ENCODE measurements around the gene ZYX.

Gene ZYX

GRCh38 chr7:143380646-143381426 lies at the start of gene ZYX:
Gene ZYX (plus strand): TSS chr7:143381345. CDS start chr7:143381572, 227 bp downstream.
- peak in 55 of 56 donors; percentile 25 to 97 (median 77) for DNase-seq

- no peak for DNase-seq
Measured at GRCh38 chr7:143334244-143334643, 46.9 kb upstream of the ZYX start.

- no peak for DNase-seq
Measured at GRCh38 chr7:143337216-143337615, 43.9 kb upstream of the ZYX start.

- no peak for DNase-seq
Measured at GRCh38 chr7:143341842-143342241, 39.3 kb upstream of the ZYX start.

- no peak for DNase-seq
Measured at GRCh38 chr7:143343596-143343995, 37.5 kb upstream of the ZYX start.

- peak in 2 of 56 donors; percentile 14 to 44 for DNase-seq
Measured at GRCh38 chr7:143345428-143345900, 35.7 kb upstream of the ZYX start.

- no peak for DNase-seq
Measured at GRCh38 chr7:143346018-143346417, 35.1 kb upstream of the ZYX start.

GRCh38 chr7:143347950-143348349 lies 33.2 kb upstream of the ZYX start:
- no peak for DNase-seq

GRCh38 chr7:143351060-143351459 lies 30.1 kb upstream of the ZYX start:
- DNase-seq: no peak

GRCh38 chr7:143351574-143351973 lies 29.6 kb upstream of the ZYX start:
- no peak for DNase-seq

GRCh38 chr7:143352531-143353002 lies 28.6 kb upstream of the ZYX start:
- no peak for DNase-seq

- DNase-seq: no peak
Measured at GRCh38 chr7:143354376-143354775, 26.8 kb upstream of the ZYX start.

GRCh38 chr7:143354965-143355364 lies 26.2 kb upstream of the ZYX start:
- no peak for DNase-seq

- DNase-seq: no peak
Measured at GRCh38 chr7:143355450-143356385, 25.4 kb upstream of the ZYX start.

- no peak for DNase-seq
Measured at GRCh38 chr7:143356414-143357050, 24.6 kb upstream of the ZYX start.

- no peak for DNase-seq
Measured at GRCh38 chr7:143358626-143359025, 22.5 kb upstream of the ZYX start.

GRCh38 chr7:143359771-143360353 lies 21.3 kb upstream of the ZYX start:
- no peak for DNase-seq

- DNase-seq: peak in 38 of 56 donors; percentile 13 to 79 (median 43)
Measured at GRCh38 chr7:143360788-143361551, 20.2 kb upstream of the ZYX start.

- DNase-seq: peak in 15 of 56 donors; percentile 28 to 72 (median 41)
Measured at GRCh38 chr7:143361552-143362130, 19.5 kb upstream of the ZYX start.
